SK-N-SH (cell line): ENCODE results near the gene CRB2. TPM values are rescaled to one million over a fixed set of nuclear protein-coding genes. Genes with fewer than 3 reads are reported as not detected.

Experiments used
- CTCF ChIA-PET: fragments of 300-600, 350-600 bp; formaldehyde crosslinking; extraction: SDS; loops from one replicate; lab custom pipeline; 2021; lab: Yijun Ruan, JAX
- POLR2A ChIA-PET: fragments of 350-600 bp; sonication (Branson Sonifier 250); formaldehyde crosslinking; extraction: SDS; loops from one replicate; lab custom pipeline; 2020; ENCODE audit warnings: antibody characterized with exemption, inconsistent platforms; lab: Yijun Ruan, JAX
- DNase-seq: peaks from one replicate; pipeline ENCODE4 v3.0.0; 2012
- H2AFZ ChIP-seq: fragments of 200-600 bp; sonication (generic); 2 replicates; pipeline ENCODE4 v1.8.1; 2016; ENCODE audit warnings: antibody characterized with exemption, mild to moderate bottlenecking, low read depth
- H3F3A ChIP-seq: fragments of 200-600 bp; sonication (generic); replicated peaks from 2 replicates; pipeline ENCODE3; 2016; ENCODE audit warnings: antibody characterized with exemption, mild to moderate bottlenecking; ENCODE audit not compliant: insufficient read depth
- H3K27ac ChIP-seq, 2 experiments: fragments of 200-500 bp in 1 of 2; fragments of 200-600 bp in 1 of 2; sonication (Bioruptor generic) in 1 of 2; sonication (generic), shearing (Covaris generic) in 1 of 2; 2 replicates each; pipeline versions ENCODE4 v1.5.1 to v1.6.1; 2014 to 2016; ENCODE audit warnings: low read depth in 2 of 2, inconsistent platforms in 1 of 2, low read length in 1 of 2, mild to moderate bottlenecking in 1 of 2, mixed read lengths in 1 of 2
- H3K27me3 ChIP-seq: fragments of 200-600 bp; sonication (generic), shearing (Covaris generic); 2 replicates; pipeline ENCODE4 v1.6.1; 2016; ENCODE audit warnings: mixed run types; ENCODE audit not compliant: insufficient read depth
- H3K36me3 ChIP-seq, 2 experiments: fragments of 200-500 bp in 1 of 2; fragments of 200-600 bp in 1 of 2; sonication (Bioruptor generic) in 1 of 2; sonication (generic) in 1 of 2; replicated peaks in 1 of 2; 2 replicates each; pipeline versions ENCODE3 to v1.5.1; 2014 to 2016; ENCODE audit warnings: low read length in 1 of 2, mild to moderate bottlenecking in 1 of 2; ENCODE audit not compliant: insufficient read depth in 2 of 2, control insufficient read depth in 1 of 2
- H3K4me1 ChIP-seq, 2 experiments: fragments of 200-500 bp in 1 of 2; fragments of 200-600 bp in 1 of 2; sonication (Bioruptor generic) in 1 of 2; sonication (generic), shearing (Covaris generic) in 1 of 2; 2 replicates each; pipeline versions ENCODE4 v1.5.1 to v1.6.1; 2014 to 2016; ENCODE audit warnings: low read depth in 1 of 2, low read length in 1 of 2, mixed run types in 1 of 2; ENCODE audit not compliant: insufficient read depth in 2 of 2, control insufficient read depth in 1 of 2
- H3K4me2 ChIP-seq: fragments of 200-600 bp; sonication (generic), shearing (Covaris generic); 2 replicates; pipeline ENCODE4 v1.6.1; 2017; ENCODE audit warnings: mixed run types
- H3K4me3 ChIP-seq, 2 experiments: fragments of 200-500 bp in 1 of 2; fragments of 200-600 bp in 1 of 2; sonication (Bioruptor generic) in 1 of 2; sonication (generic), shearing (Covaris generic) in 1 of 2; 2 replicates each; pipeline versions ENCODE4 v1.5.1 to v1.8.1; 2014 to 2016; ENCODE audit warnings: low read depth in 2 of 2, inconsistent platforms in 1 of 2, low read length in 1 of 2, mild to moderate bottlenecking in 1 of 2, mixed read lengths in 1 of 2, moderate library complexity in 1 of 2
- H3K79me2 ChIP-seq: fragments of 200-600 bp; sonication (generic); 2 replicates; pipeline ENCODE4 v1.8.1; 2017; ENCODE audit warnings: mild to moderate bottlenecking; ENCODE audit not compliant: insufficient read depth
- H3K9ac ChIP-seq: fragments of 200-600 bp; sonication (generic); 2 replicates; pipeline ENCODE4 v1.6.1; 2017; ENCODE audit warnings: mixed run types
- H3K9me2 ChIP-seq: fragments of 200-600 bp; sonication (generic); 2 replicates; pipeline ENCODE4 v1.6.1; 2017; ENCODE audit warnings: mixed run types
- H3K9me3 ChIP-seq: fragments of 200-600 bp; sonication (generic); 2 replicates; pipeline ENCODE4 v1.6.1; 2017; ENCODE audit warnings: mixed run types, mild to moderate bottlenecking, moderate library complexity
- H4K20me1 ChIP-seq: fragments of 200-600 bp; sonication (generic); 2 replicates; pipeline ENCODE4 v1.6.1; 2017; ENCODE audit warnings: mild to moderate bottlenecking, mixed run types; ENCODE audit not compliant: insufficient read depth
- CHD2 ChIP-seq: fragments of 150-350 bp; IDR thresholded peaks from 2 replicates; pipeline ENCODE4 v1.6.1; 2018; ENCODE audit warnings: low read length; ENCODE audit not compliant: partially characterized antibody
- ELF1 ChIP-seq: IDR thresholded peaks from 2 replicates; pipeline ENCODE4 v1.4.0; 2012
- EP300 ChIP-seq, 2 experiments: IDR thresholded peaks; 2 replicates each; pipeline versions ENCODE4 v1.4.0 to v1.6.1; 2012; ENCODE audit warnings: borderline replicate concordance in 1 of 2, low read depth in 1 of 2, low read length in 1 of 2
- EZH2phosphoT487 ChIP-seq: fragments of 200-600 bp; sonication (generic); IDR thresholded peaks from 2 replicates; pipeline ENCODE4 v1.6.1; 2017; ENCODE audit warnings: low read depth, mixed run types, mild to moderate bottlenecking, antibody characterized with exemption, moderate library complexity, borderline replicate concordance
- FOSL2 ChIP-seq: IDR thresholded peaks from 2 replicates; pipeline ENCODE4 v1.4.0; 2012; ENCODE audit warnings: low read depth, mild to moderate bottlenecking, moderate library complexity, borderline replicate concordance
- FOXJ3 ChIP-seq: sonication (generic); formaldehyde crosslinking; IDR thresholded peaks from 2 replicates; pipeline ENCODE4 v1.5.1; 2020; ENCODE audit warnings: mild to moderate bottlenecking, missing genetic modification reagents
- GABPA ChIP-seq: IDR thresholded peaks from 2 replicates; pipeline ENCODE4 v1.4.0; 2012; ENCODE audit warnings: low read depth, mild to moderate bottlenecking
- JUND ChIP-seq: IDR thresholded peaks from 2 replicates; pipeline ENCODE4 v1.4.0; 2012
- NRF1 ChIP-seq: IDR thresholded peaks from 2 replicates; pipeline ENCODE4 v1.6.1; 2012; ENCODE audit warnings: low read depth, mild to moderate bottlenecking, low read length
- RCOR1 ChIP-seq: fragments of 150-350 bp; IDR thresholded peaks from 2 replicates; pipeline ENCODE4 v1.6.1; 2017; ENCODE audit warnings: antibody characterized with exemption, low read length
- SIN3A ChIP-seq: IDR thresholded peaks from 2 replicates; pipeline ENCODE4 v1.6.1; 2012; ENCODE audit warnings: low read depth, mild to moderate bottlenecking, low read length, moderate library complexity, borderline replicate concordance
- SMC3 ChIP-seq: IDR thresholded peaks from 2 replicates; pipeline ENCODE4 v1.6.1; 2012; ENCODE audit warnings: low read depth, low read length, improper control_type of control experiment
- WGBS: methylation state at CpG from one replicate; pipeline ENCODE4 v1.1.6; 2017; ENCODE audit warnings: low lambda C conversion rate; 5-methylcytosine and 5-hydroxymethylcytosine counted together
- polyA plus RNA-seq, 3 experiments: library from polyadenylated mRNA; depleted of rRNA; stranded (reverse); fragments of >200 nt; gene quantifications; 2 replicates each; pipeline ENCODE4 v1.2.3, GENCODE V29; 2012
- TF ChIP-seq, protein P1 (sequence below): IDR thresholded peaks from 2 replicates; pipeline ENCODE4; 2012
- TF ChIP-seq, protein P2 (sequence below): IDR thresholded peaks from 2 replicates; pipeline ENCODE4 v1.6.1; 2012; ENCODE audit warnings: mild to moderate bottlenecking, low read depth, low read length, moderate library complexity
- TF ChIP-seq, protein P3 (sequence below): fragments of 150-350 bp; IDR thresholded peaks from 2 replicates; pipeline ENCODE4 v1.6.1; 2017; ENCODE audit warnings: antibody characterized with exemption, low read length, low read depth, borderline replicate concordance
- TF ChIP-seq, protein P4 (sequence below): IDR thresholded peaks from 2 replicates; pipeline ENCODE4 v1.4.0; 2012; ENCODE audit warnings: low read depth

The CRB2 gene
- polyA plus RNA-seq, 1 of the 3 experiments (the other 2 are of a cell fraction): not detected

DNA sequence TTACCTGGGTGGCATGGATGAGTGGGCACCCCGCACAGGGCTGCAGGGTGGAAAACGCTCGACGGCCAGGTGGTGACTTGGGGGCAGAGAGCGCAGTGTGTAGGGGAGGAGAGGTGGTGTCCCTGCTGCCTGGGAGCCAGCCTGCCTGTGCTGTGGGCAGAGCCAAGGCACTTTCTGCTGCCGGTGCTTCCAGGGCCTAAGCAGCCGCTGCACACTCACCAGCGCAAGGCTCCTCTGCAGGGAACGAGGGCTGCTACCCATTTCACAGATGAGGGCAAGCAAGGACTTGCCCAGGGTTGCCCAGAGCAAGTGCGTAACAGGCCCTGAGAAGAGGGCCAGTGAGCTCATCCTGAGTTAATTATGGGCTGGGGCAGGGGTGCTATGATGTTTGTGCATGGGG lies 62.5 kb downstream of the CRB2 start:
- Histone ChIP-seq H3K79me2 (no peaks in the 10 kb centered on the region), H3K4me1 (no peaks in the 10 kb centered on the region), H3F3A (no peaks in the 10 kb centered on the region), H3K4me2 (no peak overlapping the region), H2AFZ (no peak overlapping the region), H3K9me3 (no peaks in the 10 kb centered on the region), H4K20me1 (no peaks in the 10 kb centered on the region), H3K36me3 (peaks cover 0 to 12% of the 10 kb centered on the region in 2 experiments), H3K9ac (no peak overlapping the region), H3K27me3 (no peaks in the 10 kb centered on the region), H3K27ac (no peak overlapping the region), H3K4me3 (no peak overlapping the region), H3K9me2 (no peaks in the 10 kb centered on the region)
- TF ChIP-seq SMC3: no peak
- ChIA-PET CTCF (no interaction called here), POLR2A (no interaction called here)
- DNase-seq: no peak
- 92% methylated on average over 8 of the region's 10 CpGs for WGBS

DNA sequence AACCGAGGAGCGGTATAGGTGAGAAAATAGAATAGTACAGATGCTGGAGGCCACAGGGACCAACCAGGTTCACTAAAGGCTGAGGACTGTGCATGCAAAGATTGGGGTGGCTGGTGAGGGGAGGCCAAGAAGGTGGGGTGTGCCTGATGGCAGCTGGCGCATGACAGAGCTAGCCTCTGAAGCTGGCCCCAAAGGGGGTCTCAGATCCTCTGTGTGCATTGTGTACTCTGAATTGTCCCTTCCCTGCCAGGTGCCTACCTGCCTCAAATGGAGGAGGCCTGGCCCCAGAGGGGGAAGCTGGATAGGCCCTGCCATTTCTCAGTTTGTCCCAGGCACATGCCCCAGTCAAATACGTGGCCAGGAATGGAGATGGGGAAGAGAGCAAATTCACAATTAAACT lies 63.1 kb downstream of the CRB2 start:
- H3K4me2 ChIP-seq: no peak overlapping the region
- no peaks in the 10 kb centered on the region for H4K20me1 ChIP-seq
- H3K9ac ChIP-seq: no peak overlapping the region
- H3K9me2 ChIP-seq: no peaks in the 10 kb centered on the region
- POLR2A ChIA-PET: no interaction called here
- no peaks in the 10 kb centered on the region for H3K4me1 ChIP-seq
- 91% methylated on average over 4 of the region's 4 CpGs for WGBS
- TF ChIP-seq, protein P1, sequence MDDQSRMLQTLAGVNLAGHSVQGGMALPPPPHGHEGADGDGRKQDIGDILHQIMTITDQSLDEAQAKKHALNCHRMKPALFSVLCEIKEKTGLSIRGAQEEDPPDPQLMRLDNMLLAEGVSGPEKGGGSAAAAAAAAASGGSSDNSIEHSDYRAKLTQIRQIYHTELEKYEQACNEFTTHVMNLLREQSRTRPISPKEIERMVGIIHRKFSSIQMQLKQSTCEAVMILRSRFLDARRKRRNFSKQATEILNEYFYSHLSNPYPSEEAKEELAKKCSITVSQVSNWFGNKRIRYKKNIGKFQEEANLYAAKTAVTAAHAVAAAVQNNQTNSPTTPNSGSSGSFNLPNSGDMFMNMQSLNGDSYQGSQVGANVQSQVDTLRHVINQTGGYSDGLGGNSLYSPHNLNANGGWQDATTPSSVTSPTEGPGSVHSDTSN: no peak
- no peak overlapping the region for H3K4me3 ChIP-seq
- H3K9me3 ChIP-seq: no peaks in the 10 kb centered on the region
- H3F3A ChIP-seq: no peaks in the 10 kb centered on the region
- DNase-seq: no peak
- no peak overlapping the region for H3K27ac ChIP-seq
- H3K36me3 ChIP-seq: peaks cover 0 to 12% of the 10 kb centered on the region in 2 experiments
- H3K79me2 ChIP-seq: no peaks in the 10 kb centered on the region
- CTCF ChIA-PET: no interaction called here
- no peak overlapping the region for H2AFZ ChIP-seq
- no peaks in the 10 kb centered on the region for H3K27me3 ChIP-seq

DNA sequence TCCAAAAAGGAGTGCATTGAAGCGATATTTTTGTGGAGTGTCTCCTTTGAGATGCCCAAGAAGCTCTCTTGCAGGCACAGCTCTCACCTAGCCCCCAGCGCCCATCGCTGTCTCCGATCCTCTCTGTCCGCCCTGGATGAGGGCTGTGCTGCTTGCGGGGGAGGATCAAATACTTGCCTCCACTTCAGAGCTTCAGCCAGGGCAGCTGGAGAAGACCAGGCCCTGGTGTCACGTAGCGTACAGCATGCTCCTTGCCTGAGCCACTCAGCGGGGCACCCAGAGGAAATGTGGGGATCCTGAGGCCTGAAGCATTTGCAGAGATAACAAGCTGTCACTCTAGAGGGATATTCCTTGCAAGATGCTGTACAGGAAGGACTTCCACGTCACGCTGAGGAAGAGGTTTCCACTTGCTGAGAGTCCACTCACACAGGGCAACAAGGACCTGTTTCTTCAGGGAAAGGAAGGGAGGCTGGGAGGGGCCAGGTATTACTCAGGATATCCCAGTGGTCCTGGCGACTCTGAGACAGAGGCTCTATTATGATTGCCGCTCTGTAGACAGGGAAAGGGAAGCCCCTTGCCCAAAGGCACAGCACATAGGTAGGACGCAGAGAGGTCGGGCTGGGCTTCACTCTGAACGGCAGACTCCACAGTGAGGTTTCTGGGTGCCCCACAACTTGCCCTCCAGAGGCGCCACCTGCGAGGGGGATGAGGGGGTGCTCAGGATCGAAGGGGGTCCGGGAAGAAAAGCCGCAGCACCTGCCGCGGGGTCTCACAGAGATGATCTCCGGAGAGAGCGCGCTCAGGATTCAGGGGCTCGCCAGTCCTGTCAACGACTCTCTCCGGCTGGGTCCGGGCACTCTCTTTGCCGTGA lies 64.0 kb downstream of the CRB2 start:
- ChIA-PET CTCF (no interaction called here), POLR2A (no interaction called here)
- H3K9ac ChIP-seq: no peak overlapping the region
- H3K4me3 ChIP-seq: no peak overlapping the region
- 93% methylated on average over 29 of the region's 31 CpGs for WGBS
- H4K20me1 ChIP-seq: no peaks in the 10 kb centered on the region
- no peaks in the 10 kb centered on the region for H3K9me3 ChIP-seq
- H3K79me2 ChIP-seq: no peaks in the 10 kb centered on the region
- no peak overlapping the region for H3K4me2 ChIP-seq
- peaks cover 0 to 12% of the 10 kb centered on the region in 2 experiments for H3K36me3 ChIP-seq
- DNase-seq: no peak
- no peak overlapping the region for H2AFZ ChIP-seq
- H3K9me2 ChIP-seq: no peaks in the 10 kb centered on the region
- no peaks in the 10 kb centered on the region for H3K27me3 ChIP-seq
- H3K27ac ChIP-seq: no peak overlapping the region
- H3F3A ChIP-seq: no peaks in the 10 kb centered on the region
- no peaks in the 10 kb centered on the region for H3K4me1 ChIP-seq
- TF ChIP-seq NRF1: no peak
- TF ChIP-seq JUND: no peak
- no peak for TF ChIP-seq CHD2
- TF ChIP-seq, protein P2, sequence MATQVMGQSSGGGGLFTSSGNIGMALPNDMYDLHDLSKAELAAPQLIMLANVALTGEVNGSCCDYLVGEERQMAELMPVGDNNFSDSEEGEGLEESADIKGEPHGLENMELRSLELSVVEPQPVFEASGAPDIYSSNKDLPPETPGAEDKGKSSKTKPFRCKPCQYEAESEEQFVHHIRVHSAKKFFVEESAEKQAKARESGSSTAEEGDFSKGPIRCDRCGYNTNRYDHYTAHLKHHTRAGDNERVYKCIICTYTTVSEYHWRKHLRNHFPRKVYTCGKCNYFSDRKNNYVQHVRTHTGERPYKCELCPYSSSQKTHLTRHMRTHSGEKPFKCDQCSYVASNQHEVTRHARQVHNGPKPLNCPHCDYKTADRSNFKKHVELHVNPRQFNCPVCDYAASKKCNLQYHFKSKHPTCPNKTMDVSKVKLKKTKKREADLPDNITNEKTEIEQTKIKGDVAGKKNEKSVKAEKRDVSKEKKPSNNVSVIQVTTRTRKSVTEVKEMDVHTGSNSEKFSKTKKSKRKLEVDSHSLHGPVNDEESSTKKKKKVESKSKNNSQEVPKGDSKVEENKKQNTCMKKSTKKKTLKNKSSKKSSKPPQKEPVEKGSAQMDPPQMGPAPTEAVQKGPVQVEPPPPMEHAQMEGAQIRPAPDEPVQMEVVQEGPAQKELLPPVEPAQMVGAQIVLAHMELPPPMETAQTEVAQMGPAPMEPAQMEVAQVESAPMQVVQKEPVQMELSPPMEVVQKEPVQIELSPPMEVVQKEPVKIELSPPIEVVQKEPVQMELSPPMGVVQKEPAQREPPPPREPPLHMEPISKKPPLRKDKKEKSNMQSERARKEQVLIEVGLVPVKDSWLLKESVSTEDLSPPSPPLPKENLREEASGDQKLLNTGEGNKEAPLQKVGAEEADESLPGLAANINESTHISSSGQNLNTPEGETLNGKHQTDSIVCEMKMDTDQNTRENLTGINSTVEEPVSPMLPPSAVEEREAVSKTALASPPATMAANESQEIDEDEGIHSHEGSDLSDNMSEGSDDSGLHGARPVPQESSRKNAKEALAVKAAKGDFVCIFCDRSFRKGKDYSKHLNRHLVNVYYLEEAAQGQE: no peak
- TF ChIP-seq RCOR1: no peak
- TF ChIP-seq, protein P3, sequence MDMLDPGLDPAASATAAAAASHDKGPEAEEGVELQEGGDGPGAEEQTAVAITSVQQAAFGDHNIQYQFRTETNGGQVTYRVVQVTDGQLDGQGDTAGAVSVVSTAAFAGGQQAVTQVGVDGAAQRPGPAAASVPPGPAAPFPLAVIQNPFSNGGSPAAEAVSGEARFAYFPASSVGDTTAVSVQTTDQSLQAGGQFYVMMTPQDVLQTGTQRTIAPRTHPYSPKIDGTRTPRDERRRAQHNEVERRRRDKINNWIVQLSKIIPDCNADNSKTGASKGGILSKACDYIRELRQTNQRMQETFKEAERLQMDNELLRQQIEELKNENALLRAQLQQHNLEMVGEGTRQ: no peak
- no peak for TF ChIP-seq SIN3A
- no peak for TF ChIP-seq EP300 (IDR thresholded peaks at IDR 0.05; ENCODE audit: borderline replicate concordance in 1 of 2, low read depth in 1 of 2, low read length in 1 of 2)
- no peak for TF ChIP-seq GABPA
- no peak for TF ChIP-seq EZH2phosphoT487
- TF ChIP-seq ELF1: no peak
- TF ChIP-seq FOXJ3 (CRISPR knock-in tag): no peak
- TF ChIP-seq, protein P4, sequence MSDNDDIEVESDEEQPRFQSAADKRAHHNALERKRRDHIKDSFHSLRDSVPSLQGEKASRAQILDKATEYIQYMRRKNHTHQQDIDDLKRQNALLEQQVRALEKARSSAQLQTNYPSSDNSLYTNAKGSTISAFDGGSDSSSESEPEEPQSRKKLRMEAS: no peak
- no peak for TF ChIP-seq FOSL2
